Measurements from ENCODE around the gene RETREG1. TPM values are rescaled to one million over a fixed set of nuclear protein-coding genes. Genes with fewer than 3 reads are reported as not detected.
"Not testable (repeated sequence)": the region's sequence is repeated elsewhere in the genome, so short reads cannot be mapped to it uniquely, and the experiment has no call there.

Gene RETREG1
- total RNA-seq, 1 experiment from 2014 or later: 25.4 TPM

- DNase-seq (ENCODE audit: low spot score): no peak
These were observed 624 bp upstream of the RETREG1 start for GRCh38 chr5:16617274-16617968.

GRCh38 chr5:16615741-16616535 is 859 bp downstream of the RETREG1 start:
- no peak for DNase-seq (ENCODE audit: low spot score)

- no peak for DNase-seq (ENCODE audit: low spot score)
These were observed 4.8 kb downstream of the RETREG1 start for GRCh38 chr5:16612007-16612406.

GRCh38 chr5:16610896-16611295 is 5.9 kb downstream of the RETREG1 start:
- not testable (repeated sequence) for DNase-seq (ENCODE audit: low spot score)

GRCh38 chr5:16609412-16609811 is 7.4 kb downstream of the RETREG1 start:
- no peak for DNase-seq (ENCODE audit: low spot score)

- DNase-seq (ENCODE audit: low spot score): no peak
These were observed 10.2 kb downstream of the RETREG1 start for GRCh38 chr5:16606628-16607027.

GRCh38 chr5:16603701-16604100 is 13.1 kb downstream of the RETREG1 start:
- DNase-seq (ENCODE audit: low spot score): no peak

GRCh38 chr5:16603295-16603694 is 13.5 kb downstream of the RETREG1 start:
- DNase-seq (ENCODE audit: low spot score): no peak

GRCh38 chr5:16602182-16602581 is 14.6 kb downstream of the RETREG1 start:
- DNase-seq (ENCODE audit: low spot score): no peak

GRCh38 chr5:16600946-16601345 is 15.9 kb downstream of the RETREG1 start:
- no peak for DNase-seq (ENCODE audit: low spot score)

GRCh38 chr5:16600397-16600796 is 16.4 kb downstream of the RETREG1 start:
- DNase-seq (ENCODE audit: low spot score): peak; percentile 41

GRCh38 chr5:16597946-16598694 is 18.7 kb downstream of the RETREG1 start:
- DNase-seq (ENCODE audit: low spot score): no peak

- DNase-seq (ENCODE audit: low spot score): no peak
These were observed 20.2 kb downstream of the RETREG1 start for GRCh38 chr5:16596581-16596940.

GRCh38 chr5:16595881-16596580 is 20.8 kb downstream of the RETREG1 start:
- DNase-seq (ENCODE audit: low spot score): no peak

- peak; percentile 54 for DNase-seq (ENCODE audit: low spot score)
These were observed 23.2 kb downstream of the RETREG1 start for GRCh38 chr5:16593628-16594027.

GRCh38 chr5:16593013-16593412 is 23.8 kb downstream of the RETREG1 start:
- peak; percentile 92 for DNase-seq (ENCODE audit: low spot score)

GRCh38 chr5:16592255-16592654 is 24.5 kb downstream of the RETREG1 start:
- no peak for DNase-seq (ENCODE audit: low spot score)

- DNase-seq (ENCODE audit: low spot score): no peak
These were observed 26.1 kb downstream of the RETREG1 start for GRCh38 chr5:16590685-16591084.

- DNase-seq (ENCODE audit: low spot score): no peak
These were observed 27.1 kb downstream of the RETREG1 start for GRCh38 chr5:16589658-16590057.

- no peak for DNase-seq (ENCODE audit: low spot score)
These were observed 28.2 kb downstream of the RETREG1 start for GRCh38 chr5:16588434-16589214.

- no peak for DNase-seq (ENCODE audit: low spot score)
These were observed 30.2 kb downstream of the RETREG1 start for GRCh38 chr5:16586556-16586955.

Data from A172 (cell line).